HepG2 (cell line): ENCODE measurements around the gene MYL9. TPM values are rescaled to one million over a fixed set of nuclear protein-coding genes. Genes with fewer than 3 reads are reported as not detected.

Source experiments
- NRL ChIP-seq: sonication (generic); formaldehyde crosslinking; IDR thresholded peaks from 2 replicates; pipeline ENCODE4 v1.5.0; 2020; ENCODE audit warnings: missing genetic modification reagents, mild to moderate bottlenecking, moderate library complexity, borderline replicate concordance
- REPIN1 ChIP-seq: sonication (generic); formaldehyde crosslinking; IDR thresholded peaks from 2 replicates; pipeline ENCODE4 v1.8.0; 2022; ENCODE audit warnings: missing genetic modification reagents, low read depth, mild to moderate bottlenecking, borderline replicate concordance
- SETDB1 ChIP-seq: sonication (generic); formaldehyde crosslinking; IDR thresholded peaks from 2 replicates; pipeline ENCODE4 v1.5.1; 2020; ENCODE audit warnings: missing genetic modification reagents, mild to moderate bottlenecking, borderline replicate concordance
- ZBTB42 ChIP-seq: sonication (generic); formaldehyde crosslinking; IDR thresholded peaks from 2 replicates; pipeline ENCODE4 v1.5.0; 2020; ENCODE audit warnings: mild to moderate bottlenecking, missing genetic modification reagents
- ZC3H13 ChIP-seq: sonication (generic); formaldehyde crosslinking; IDR thresholded peaks from 2 replicates; pipeline ENCODE4 v1.8.1; 2023; ENCODE audit warnings: mild to moderate bottlenecking, missing genetic modification reagents, moderate library complexity
- ZNF142 ChIP-seq: sonication (generic); formaldehyde crosslinking; IDR thresholded peaks from 2 replicates; pipeline ENCODE4 v1.4.0; 2020; ENCODE audit warnings: missing genetic modification reagents
- ZNF18 ChIP-seq: sonication (generic); formaldehyde crosslinking; IDR thresholded peaks from 2 replicates; pipeline ENCODE4 v1.8.0; 2022; ENCODE audit warnings: mild to moderate bottlenecking, missing genetic modification reagents; ENCODE audit not compliant: insufficient replicate concordance
- ZNF207 ChIP-seq: fragments of 450-650 bp; IDR thresholded peaks from 2 replicates; pipeline ENCODE4 v1.6.1; 2016; ENCODE audit warnings: antibody characterized with exemption, borderline replicate concordance
- ZNF407 ChIP-seq: sonication (generic); formaldehyde crosslinking; IDR thresholded peaks from one replicate; pipeline ENCODE4 v1.5.1; 2020; ENCODE audit warnings: mild to moderate bottlenecking, missing genetic modification reagents; ENCODE audit errors: not compliant biosample characterization
- ZNF567 ChIP-seq: sonication (generic); formaldehyde crosslinking; IDR thresholded peaks from 2 replicates; pipeline ENCODE4 v1.8.1; 2023; ENCODE audit warnings: mild to moderate bottlenecking, missing genetic modification reagents, borderline replicate concordance
- ZNF777 ChIP-seq: sonication (generic); formaldehyde crosslinking; IDR thresholded peaks from 2 replicates; pipeline ENCODE4 v1.4.0; 2020; ENCODE audit warnings: missing genetic modification reagents
- polyA plus RNA-seq, 8 experiments: library from polyadenylated mRNA; depleted of rRNA in 3 of 8; stranded (reverse) in 7 of 8; unstranded in 1 of 8; fragments of >200 nt; fragmentation: Illumina TruSeq in 4 of 8; extraction: Trizol in 4 of 8; gene quantifications; 2 replicates each; pipeline versions ENCODE4 v1.2.1 to v1.2.3, GENCODE V29; 2011 to 2016; ENCODE audit warnings: low read depth in 4 of 8, missing spikeins in 1 of 8, mixed read lengths in 1 of 8; ENCODE audit not compliant: insufficient read depth in 1 of 8
- total RNA-seq, 5 experiments: library from RNA; depleted of rRNA; stranded (reverse); fragments of >200 nt; fragmentation: Illumina TruSeq; extraction: Trizol; gene quantifications; 2 replicates each; pipeline ENCODE4 v1.2.3, GENCODE V29; 2016; ENCODE audit warnings: low read depth in 1 of 5

MYL9 gene
- total and polyA plus RNA-seq, 2 of the 13 experiments (the other 11 are each of a cell fraction or from before 2014, with no cell fraction given) = 0.87 to 2.2 TPM

- TF ChIP-seq ZNF407 (no peak), REPIN1 (CRISPR knock-in tag) (no peak), ZNF777 (CRISPR knock-in tag) (no peak), ZC3H13 (CRISPR knock-in tag) (no peak; the same call in 1 of the 2 replicates), ZNF142 (no peak), NRL (CRISPR knock-in tag) (0 out of 2 replicates have a peak, but pooled peaks have one; percentile 32), ZBTB42 (CRISPR knock-in tag) (no peak), SETDB1 (CRISPR knock-in tag) (no peak), ZNF207 (no peak), ZNF18 (CRISPR knock-in tag) (no peak), ZNF567 (CRISPR knock-in tag) (no peak; the same call in 1 of the 2 replicates)
Measured at GRCh38 chr20:36571564-36572504, 30.5 kb downstream of the MYL9 start (continued).
